ENCODE measurements around the gene SFXN5. TPM values are rescaled to one million over a fixed set of nuclear protein-coding genes. Genes with fewer than 3 reads are reported as not detected.

Gene SFXN5
- polyA plus RNA-seq, 1 donor from 2014 or later = 5.8 TPM

DNA sequence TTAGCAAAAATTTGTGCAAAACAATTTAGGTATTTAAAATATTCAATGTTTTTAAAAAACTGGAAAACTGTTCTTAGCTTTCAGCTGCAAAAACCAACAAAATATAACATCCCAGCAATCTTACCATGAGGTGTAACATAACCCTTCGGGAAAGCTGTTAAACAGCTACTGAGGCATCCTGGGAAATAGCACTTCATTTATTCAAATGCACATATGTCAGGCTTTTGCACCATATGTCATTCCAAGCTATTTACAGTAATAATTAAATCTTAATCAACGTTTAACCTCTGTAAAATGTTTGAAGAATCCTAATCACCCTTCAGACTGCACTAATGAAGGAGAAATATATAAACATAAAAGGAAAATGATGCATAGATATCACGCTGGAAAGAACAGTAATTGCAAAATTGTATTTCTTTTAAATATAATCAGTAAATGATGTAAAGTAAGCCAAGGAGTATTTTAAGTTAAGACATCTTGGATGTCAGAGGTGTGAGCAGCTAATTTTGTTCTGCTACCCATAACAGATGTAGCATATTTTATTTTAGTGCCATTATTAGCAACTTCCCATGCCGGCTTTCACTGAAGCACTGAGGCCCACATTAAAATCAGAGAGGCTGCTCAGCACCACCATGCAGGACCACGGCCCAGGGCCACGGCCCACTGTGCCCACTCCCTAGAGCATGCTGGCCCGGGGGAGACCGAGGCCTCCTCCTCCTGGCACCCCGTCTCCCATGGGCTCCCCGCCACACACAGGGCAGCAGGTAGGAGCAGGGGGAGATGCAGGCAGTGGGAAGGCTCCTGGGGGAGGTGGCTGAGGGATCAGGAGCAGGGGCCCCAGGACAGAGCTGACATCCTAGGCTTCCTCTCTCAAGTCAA is 123.3 kb downstream of the SFXN5 start:
- H3F3A ChIP-seq (ENCODE audit: insufficient read depth, low read length, poor library complexity, severe bottlenecking) = no peaks in the 10 kb centered on the region
- H3K9me3 ChIP-seq (ENCODE audit: low read length) = no peaks in the 10 kb centered on the region
- H2AFZ ChIP-seq (ENCODE audit: low read depth, low read length) = no peak overlapping the region
- no peak overlapping the region for H3K9ac ChIP-seq (ENCODE audit: low read length)
- H3K79me2 ChIP-seq (replicated peaks; ENCODE audit: insufficient read depth, low read length) = no peaks in the 10 kb centered on the region
- no peak overlapping the region for H3K27ac ChIP-seq (ENCODE audit: low read length)
- H3K4me2 ChIP-seq (ENCODE audit: low read length) = no peak overlapping the region
- H4K20me1 ChIP-seq (ENCODE audit: insufficient read depth) = no peaks in the 10 kb centered on the region
- no peaks in the 10 kb centered on the region for H3K36me3 ChIP-seq (ENCODE audit: insufficient read depth, low read length)
- no peak for TF ChIP-seq EZH2 (IDR thresholded peaks at IDR 0.05; ENCODE audit: borderline replicate concordance, insufficient read depth, low read length, poor library complexity, severe bottlenecking)
- TF ChIP-seq EP300 (conservative IDR thresholded peaks at IDR 0.05; ENCODE audit: poor library complexity, severe bottlenecking) = no peak
- TF ChIP-seq TAF1 (IDR thresholded peaks at IDR 0.05; ENCODE audit: low read depth) = no peak
- no peak for TF ChIP-seq RAD21 (conservative IDR thresholded peaks at IDR 0.05)
- no peaks in the 10 kb centered on the region for H3K27me3 ChIP-seq (ENCODE audit: insufficient read depth, low read depth, low read length)
- H3K4me3 ChIP-seq (ENCODE audit: low read length) = no peak overlapping the region
- H3K9me2 ChIP-seq (ENCODE audit: insufficient read depth, low read length) = no peaks in the 10 kb centered on the region

- no peak overlapping the region for H3K27ac ChIP-seq (ENCODE audit: low read length)
- no peaks in the 10 kb centered on the region for H4K20me1 ChIP-seq (ENCODE audit: insufficient read depth)
- H3K27me3 ChIP-seq (ENCODE audit: insufficient read depth, low read depth, low read length) = no peaks in the 10 kb centered on the region
- no peaks in the 10 kb centered on the region for H3K36me3 ChIP-seq (ENCODE audit: insufficient read depth, low read length)
- TF ChIP-seq POLR2AphosphoS5 (IDR thresholded peaks at IDR 0.05) (no peak), TAF1 (IDR thresholded peaks at IDR 0.05; ENCODE audit: low read depth) (no peak), RAD21 (conservative IDR thresholded peaks at IDR 0.05) (no peak), REST (IDR thresholded peaks at IDR 0.05; ENCODE audit: borderline replicate concordance) (no peak), EZH2 (IDR thresholded peaks at IDR 0.05; ENCODE audit: borderline replicate concordance, insufficient read depth, low read length, poor library complexity, severe bottlenecking) (no peak), MXI1 (conservative IDR thresholded peaks at IDR 0.05; ENCODE audit: poor library complexity, severe bottlenecking) (no peak), CTCF (IDR thresholded peaks at IDR 0.05; ENCODE audit: poor library complexity, severe bottlenecking) (no peak), SMC3 (conservative IDR thresholded peaks at IDR 0.05; ENCODE audit: poor library complexity) (no peak), EP300 (conservative IDR thresholded peaks at IDR 0.05; ENCODE audit: poor library complexity, severe bottlenecking) (no peak)
- H3K4me3 ChIP-seq (ENCODE audit: low read length) = no peak overlapping the region
- no peaks in the 10 kb centered on the region for H3F3A ChIP-seq (ENCODE audit: insufficient read depth, low read length, poor library complexity, severe bottlenecking)
- no peak overlapping the region for H3K9ac ChIP-seq (ENCODE audit: low read length)
- no peaks in the 10 kb centered on the region for H3K9me2 ChIP-seq (ENCODE audit: insufficient read depth, low read length)
- no peaks in the 10 kb centered on the region for H3K9me3 ChIP-seq (ENCODE audit: low read length)
- no peak overlapping the region for H3K4me2 ChIP-seq (ENCODE audit: low read length)
- H2AFZ ChIP-seq (ENCODE audit: low read depth, low read length) = no peak overlapping the region
- no peaks in the 10 kb centered on the region for H3K79me2 ChIP-seq (replicated peaks; ENCODE audit: insufficient read depth, low read length)
These were observed 125.0 kb downstream of the SFXN5 start for GRCh38 chr2:72946466-72946865.

Data from neural cell (in vitro differentiated cells).